ENCODE measurements around the gene LYPD8.
A peak's percentile ranks its signal among the peaks of the same experiment; 100 is the strongest.
"Not testable (repeated sequence)": the region's sequence is repeated elsewhere in the genome, so short reads cannot be mapped to it uniquely, and the experiment has no call there.

Gene LYPD8

GRCh38 chr1:248755517-248755916, at the start of gene LYPD8:
TSS of gene LYPD8 (minus strand) at chr1:248755759. CDS start at chr1:248751081, 4,678 bp downstream.
- no peak for DNase-seq

DNA sequence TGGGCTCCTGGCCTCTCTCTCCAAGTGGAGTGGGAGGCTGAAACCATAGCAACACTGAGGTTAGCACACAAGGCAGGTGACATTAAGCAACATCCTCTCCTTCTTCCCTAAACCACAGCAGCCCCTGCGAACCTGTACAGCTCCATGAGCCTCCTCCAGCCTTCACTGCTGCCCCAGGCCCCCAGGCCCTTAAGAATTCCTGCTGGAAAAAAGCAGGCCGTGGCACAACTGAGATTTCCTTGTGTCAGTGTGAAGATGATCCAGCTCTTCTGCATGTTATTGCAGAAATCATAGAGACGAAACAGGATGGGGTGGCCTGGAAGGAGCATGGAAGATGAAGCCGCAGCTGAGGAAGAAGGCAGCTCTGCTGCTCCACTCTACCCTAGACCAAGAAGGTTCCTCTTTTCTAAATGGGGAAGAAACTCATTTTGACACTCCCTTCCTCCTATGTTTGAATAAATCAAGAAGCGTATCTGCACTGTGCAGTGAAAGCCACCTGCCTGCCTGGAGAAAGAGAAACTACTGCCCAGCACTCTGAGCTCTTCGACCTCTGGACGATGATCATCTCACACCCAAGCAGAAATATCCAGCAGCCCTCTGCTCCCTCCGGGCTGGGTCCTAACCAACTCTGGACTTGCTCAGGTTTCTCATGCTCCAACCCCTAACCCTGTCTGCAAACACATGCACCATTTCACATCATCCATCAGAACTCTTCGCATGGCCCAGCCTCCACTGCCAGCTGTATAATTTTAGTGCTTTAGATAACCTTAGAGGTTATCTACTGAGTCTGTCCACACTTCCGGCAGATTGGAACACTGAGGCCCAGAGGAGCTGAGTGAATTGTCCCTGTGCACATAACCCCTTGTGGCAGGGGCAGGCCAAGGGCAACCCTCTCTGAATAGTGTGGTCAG, 49.5 kb upstream of the LYPD8 start:
- peak; percentile 71 to 78 for DNase-seq

DNA sequence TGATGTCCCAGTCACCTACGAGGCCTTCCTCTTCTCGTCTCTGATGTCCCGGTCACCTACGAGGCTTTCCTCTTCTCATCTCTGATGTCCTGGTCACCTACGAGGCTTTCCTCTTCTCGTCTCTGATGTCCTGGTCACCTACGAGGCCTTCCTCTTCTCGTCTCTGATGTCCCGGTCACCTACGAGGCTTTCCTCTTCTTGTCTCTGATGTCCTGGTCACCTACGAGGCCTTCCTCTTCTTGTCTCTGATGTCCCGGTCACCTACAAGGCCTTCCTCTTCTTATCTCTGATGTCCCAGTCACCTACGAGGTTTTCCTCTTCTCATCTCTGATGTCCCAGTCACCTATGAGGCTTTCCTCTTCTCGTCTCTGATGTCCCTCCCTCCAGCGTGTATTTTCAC, 47.9 kb upstream of the LYPD8 start:
- not testable (repeated sequence) for DNase-seq

GRCh38 chr1:248802454-248802853, 46.9 kb upstream of the LYPD8 start:
- no peak for DNase-seq

- peak in 1 of 2 donors; percentile 23 for DNase-seq
Observed at GRCh38 chr1:248800459-248800858, 44.9 kb upstream of the LYPD8 start.

- DNase-seq = peak; percentile 47 to 73
Observed at GRCh38 chr1:248798791-248799190, 43.2 kb upstream of the LYPD8 start.

GRCh38 chr1:248794663-248795062, 39.1 kb upstream of the LYPD8 start:
- not testable (repeated sequence) for DNase-seq

- no peak for DNase-seq
Observed at GRCh38 chr1:248793592-248793991, 38.0 kb upstream of the LYPD8 start.

DNA sequence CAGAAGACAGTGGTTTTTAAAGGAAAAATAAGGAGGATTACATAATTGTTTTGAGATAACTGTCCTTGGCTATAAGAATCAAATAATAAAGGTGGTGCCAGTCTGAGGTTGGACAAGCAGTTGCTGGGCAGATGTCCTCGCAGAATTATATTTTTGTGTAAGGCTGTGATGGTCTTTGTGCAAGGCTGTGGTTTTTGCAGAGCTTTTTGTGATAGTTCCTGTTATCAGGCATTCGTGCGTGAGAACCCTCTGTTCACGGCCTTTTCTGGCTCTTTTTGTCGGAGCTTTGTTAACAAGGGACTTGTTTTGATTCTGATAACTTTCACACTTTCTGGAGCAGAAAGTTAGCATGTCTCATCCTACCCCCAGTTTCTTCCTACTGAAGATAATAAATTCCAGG, 36.8 kb upstream of the LYPD8 start:
- peak; percentile 57 to 64 for DNase-seq

DNA sequence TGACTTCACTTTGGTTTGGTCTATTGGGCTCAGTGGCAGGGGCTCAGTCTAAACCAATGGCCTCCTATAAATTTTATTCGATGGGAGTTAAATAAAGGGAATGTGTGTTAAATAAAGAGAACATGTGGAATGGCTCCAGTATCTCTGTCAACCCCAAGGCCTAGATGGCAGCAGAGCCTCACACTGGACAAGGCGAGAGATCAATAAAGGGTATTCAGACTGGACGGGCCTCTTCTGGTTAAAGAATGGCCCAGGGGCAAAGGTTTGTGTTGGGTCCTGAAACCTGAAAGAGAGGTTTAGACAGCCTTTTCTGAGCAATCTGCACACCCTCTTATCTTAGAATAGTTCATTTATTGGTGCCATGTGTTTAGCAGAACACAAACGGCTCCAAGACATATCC, 35.5 kb upstream of the LYPD8 start:
- no peak for DNase-seq

GRCh38 chr1:248790456-248790855, 34.9 kb upstream of the LYPD8 start:
- no peak for DNase-seq

DNA sequence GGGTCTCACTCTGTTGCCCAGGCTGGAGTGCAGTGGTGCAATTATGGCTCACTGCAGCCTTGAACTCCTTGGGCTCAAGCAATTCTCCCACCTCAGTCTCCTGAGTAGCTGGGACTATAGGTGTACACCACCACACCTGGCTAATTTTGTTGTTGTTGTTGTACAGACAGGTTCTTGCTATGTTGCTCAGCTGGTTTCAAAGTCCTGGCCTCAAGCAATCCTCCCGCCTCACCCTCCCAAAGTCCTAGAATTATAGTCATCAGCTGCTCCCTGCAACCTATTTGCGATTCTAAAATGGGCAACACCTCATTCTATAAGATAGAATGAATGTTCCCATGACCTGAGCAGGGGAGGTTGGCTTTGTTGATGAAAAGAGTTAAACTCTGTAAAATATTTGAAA, 33.8 kb upstream of the LYPD8 start:
- DNase-seq = not testable (repeated sequence)

DNA sequence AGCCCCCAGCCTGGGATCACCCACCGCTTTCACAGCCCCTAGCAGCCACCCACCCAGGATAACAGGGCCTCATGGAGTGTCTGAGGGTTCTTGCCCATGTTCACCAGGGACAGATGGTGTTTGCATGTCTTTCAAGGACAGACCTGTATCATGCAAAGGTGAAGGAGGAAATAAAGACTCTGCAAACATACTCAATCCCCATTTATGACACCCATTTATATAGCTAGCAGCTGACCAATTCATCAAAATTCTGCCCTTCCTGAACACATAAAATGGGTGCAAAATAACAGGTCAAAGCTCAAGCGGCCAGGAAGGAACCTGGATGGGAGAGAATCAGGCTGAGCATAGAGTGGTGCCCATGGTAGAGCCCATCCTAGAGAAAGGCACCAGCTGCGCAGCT, 32.8 kb upstream of the LYPD8 start:
- no peak for DNase-seq

DNA sequence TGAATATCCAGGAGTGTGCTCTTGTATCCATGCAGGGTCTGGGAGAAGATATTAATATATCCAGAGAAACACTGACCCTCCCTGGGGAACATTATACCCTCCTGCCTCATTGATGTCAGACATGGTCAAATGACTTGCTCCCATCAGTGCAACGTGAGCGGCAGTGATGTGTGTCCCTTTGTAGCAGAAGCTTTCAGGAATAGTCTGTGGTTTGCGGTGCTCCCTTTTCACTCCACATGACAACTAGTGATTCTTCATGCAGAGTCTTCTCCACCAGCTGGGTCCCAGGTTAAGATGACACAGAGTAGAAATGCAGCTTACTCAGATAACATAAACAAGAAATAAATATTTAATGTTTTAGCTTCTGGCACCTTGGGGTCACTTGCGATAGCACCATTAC, 31.9 kb upstream of the LYPD8 start:
- DNase-seq = no peak

DNA sequence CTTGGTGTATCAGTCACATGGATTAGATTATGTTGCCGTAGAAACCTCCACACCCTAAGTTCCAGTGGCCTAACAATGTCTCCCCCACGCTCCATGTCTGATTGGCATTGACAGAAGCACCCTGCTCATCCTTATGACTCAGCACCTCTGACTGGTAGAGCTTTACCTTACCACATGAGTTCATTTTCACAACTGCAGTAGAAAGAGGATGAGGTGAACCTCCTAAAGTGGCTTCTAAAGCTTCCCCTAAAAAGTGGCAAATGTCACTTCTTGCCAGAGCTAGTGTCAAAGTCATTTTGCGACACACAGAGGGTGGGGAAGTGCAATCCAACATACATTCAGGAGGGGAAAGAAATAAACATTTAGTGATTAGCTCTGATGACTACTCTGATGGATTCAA, 30.6 kb upstream of the LYPD8 start:
- DNase-seq = peak; percentile 31 to 66

DNA sequence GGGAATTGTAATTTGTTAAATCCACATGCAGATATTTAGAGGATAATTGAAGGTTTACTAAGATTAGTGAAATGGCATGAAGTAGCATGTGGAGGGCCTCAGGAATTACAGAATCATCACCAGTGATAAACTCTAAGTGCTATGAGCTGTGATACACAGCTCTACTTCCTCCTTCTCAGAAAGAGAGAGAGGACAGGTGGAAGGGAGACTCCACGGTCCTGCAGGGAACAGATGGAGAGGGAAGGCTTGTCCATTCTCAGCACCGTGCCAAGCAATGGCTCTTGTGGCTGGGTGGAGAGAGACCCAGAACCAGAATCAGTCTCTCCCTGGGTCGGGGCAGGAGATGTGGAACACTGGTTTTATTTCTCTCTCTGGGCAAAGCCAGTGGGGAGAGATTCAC, 27.8 kb upstream of the LYPD8 start:
- DNase-seq = no peak

DNA sequence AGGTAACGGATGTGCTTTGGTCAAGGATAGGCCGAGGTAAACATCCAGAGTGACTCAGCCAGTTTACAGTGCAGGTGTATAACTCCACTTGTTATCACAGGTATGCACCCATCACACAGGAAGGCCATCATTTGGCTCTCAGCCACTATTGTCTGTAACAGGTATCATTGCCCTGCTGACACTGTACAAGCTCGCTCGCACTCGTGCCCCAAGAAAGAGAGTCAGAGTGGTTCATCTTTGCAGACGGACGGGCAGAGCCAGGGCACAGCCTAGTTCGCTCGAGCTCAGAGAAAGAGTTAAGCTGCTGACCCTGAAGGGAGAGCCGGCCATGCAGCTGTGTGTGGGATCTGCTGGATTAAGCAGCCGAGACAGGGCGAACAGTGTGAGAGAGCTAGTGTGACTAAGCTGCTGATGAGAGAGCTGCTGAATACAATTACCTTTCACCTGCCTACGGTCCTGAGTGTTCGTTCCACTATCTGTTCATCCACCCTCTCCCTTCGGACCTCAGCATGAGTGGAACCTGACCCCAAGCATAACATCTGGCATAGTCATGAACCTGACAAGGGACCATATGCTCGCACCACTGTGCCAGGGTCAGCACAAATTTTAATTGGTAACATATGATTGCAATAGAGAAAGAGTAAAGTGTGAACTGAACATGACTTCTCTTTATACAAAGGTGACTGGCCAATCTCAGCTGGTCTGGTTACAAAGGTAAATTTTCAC, 27.0 kb upstream of the LYPD8 start:
- no peak for DNase-seq

DNA sequence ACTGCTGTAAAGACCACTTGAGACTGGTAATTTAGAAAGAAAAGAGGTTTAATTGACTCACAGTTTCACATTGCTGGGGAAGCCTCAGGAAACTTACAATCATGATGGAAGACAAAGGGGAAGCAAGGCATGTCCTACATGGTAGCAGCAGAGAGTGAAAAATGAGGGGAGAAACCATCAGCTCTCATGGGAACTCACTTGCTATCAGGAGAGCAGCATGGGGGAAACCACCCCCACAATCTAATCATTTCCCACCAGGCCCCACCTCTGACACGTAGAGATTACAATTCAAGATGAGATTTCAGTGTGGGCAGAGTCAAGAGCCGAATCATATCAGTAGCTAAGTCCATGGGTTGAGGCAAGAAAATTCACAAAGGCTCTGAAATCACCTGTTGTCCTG, 23.8 kb upstream of the LYPD8 start:
- DNase-seq = no peak

DNA sequence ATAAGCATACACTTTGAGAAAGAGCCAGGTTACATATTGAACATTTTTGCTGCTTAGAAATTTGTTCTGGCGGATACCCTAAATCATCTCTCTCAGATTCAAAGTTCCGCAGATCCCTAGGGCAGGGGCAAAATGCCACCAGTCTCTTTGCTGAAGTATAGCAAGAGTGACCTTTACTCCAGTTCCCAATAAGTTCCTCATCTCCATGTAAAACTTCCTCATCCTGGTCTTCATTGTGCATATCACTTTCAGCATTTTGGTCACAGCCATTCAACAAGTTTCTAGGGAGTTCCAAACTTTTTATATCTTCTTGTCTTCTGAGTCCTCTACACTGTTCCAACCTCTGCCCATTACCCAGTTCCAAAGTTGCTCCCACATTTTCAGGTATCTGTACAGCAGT, 23.3 kb upstream of the LYPD8 start:
- DNase-seq = peak; percentile 10 to 31

DNA sequence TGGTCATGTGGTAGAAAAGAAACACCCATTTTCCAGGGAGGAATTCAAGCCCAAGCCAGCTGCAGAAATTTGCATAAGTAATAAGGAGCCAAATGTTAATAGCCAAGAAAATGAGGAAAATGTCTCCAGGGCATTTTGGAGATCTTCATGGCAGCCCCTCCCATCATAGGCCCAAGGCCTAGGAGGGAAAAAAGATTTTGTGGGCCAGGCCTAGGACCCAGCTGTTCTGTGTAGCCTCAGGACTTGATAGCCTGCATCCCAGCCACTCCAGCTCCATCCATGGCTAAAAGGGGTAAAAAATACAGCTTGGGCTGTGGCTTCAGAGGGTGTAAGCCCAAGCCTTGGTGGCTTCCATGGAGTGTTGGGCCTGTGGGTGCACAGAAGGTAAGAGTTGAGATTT, 21.4 kb upstream of the LYPD8 start:
- DNase-seq = no peak

DNA sequence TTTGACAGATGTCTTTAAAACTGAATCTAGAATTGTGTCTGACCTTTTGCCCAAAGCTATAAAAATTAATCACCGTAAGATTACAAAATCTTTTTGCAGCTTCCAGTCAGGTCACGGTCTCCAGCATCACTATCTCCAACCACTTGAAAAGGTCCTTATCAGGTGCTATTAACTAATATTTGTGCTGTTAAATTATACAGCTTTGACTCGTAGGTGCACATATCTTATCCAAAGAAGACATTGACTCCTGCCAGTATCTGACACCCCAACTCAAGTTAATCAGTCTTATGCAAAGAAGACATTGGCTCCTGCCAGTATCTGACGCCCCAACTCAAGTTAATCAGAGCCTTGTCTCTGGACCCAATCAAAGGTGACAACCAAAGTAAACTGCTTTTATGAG, 19.9 kb upstream of the LYPD8 start:
- DNase-seq = no peak

GRCh38 chr1:248759644-248760043, 4.1 kb upstream of the LYPD8 start:
- no peak for DNase-seq

GRCh38 chr1:248758352-248758751, 2.8 kb upstream of the LYPD8 start:
- no peak for DNase-seq

DNA sequence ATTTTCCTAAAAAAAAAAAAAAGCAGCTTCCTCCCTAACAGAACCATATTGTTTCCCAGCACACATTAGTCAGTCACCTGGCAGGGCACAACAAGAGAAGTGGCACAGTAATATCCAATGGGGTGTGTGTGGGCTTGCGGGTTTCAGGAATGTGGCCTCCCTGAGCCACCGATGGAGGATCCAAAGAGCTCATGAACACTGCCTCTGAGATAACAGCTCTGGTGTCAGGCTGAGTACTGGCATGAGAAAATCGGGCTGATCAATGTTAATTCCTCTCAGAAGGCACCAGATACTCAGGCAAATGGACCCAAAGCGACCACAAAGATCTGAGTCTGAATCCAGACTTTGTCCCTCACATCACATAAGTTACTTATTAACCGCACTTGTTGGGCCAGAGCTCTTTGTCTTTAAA, 2.2 kb upstream of the LYPD8 start:
- no peak for DNase-seq

All from inflammatory macrophage treated with lipopolysaccharide for 1 hour (primary cell).